ENCODE data around the gene ANO9.
"Not testable (repeated sequence)": the region's sequence is repeated elsewhere in the genome, so short reads cannot be mapped to it uniquely, and the experiment has no call there.

The ANO9 gene

DNA sequence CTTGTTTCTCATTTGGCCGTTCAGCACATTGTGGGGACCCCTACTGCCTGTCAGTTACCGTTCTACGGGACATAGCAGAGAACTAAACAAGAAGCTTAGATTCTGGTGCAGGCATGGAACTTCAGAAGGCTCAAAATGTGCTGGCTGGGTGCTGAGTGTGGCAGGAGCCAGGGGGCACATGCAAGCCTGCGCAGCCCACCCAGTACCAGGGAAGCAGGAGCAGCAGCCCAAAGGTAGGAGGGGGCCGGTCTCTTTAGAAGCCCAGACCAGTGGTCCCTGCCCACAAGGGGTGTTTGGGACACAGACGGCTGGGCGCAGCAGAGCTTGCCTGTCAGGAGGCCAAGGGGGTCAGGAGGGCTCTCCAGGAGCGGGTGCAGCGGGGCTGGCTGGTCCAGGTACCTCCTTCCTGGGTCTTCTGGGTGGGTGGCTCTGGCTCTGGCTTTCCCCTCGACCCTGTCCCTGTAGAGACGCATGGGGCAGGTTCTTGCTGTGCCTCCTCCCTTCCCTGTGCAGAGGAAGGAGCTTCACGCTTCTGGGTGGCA, 10.5 kb upstream of the ANO9 start:
- no peak for DNase-seq (ENCODE audit: low spot score)

DNA sequence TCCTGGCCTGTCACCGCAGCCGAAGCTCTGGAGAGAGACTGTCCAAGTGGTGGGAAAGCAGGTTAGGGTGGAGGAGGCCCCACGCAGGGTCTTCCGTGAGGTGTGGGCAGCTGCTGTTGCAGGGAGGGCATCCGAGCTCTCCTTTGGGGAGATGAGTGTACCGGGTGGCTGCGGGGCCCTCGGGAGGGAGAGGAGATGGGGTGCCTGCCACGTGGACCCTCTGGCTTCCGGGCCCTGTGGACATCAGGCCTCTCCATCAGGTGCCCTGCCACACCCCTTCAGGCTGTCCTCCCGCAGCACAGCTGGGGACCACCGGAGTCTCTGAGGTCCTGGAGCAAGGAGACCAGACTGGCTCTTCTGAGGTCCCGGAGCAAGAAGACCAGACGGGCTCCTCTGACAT, 9.9 kb upstream of the ANO9 start:
- no peak for DNase-seq (ENCODE audit: low spot score)

DNA sequence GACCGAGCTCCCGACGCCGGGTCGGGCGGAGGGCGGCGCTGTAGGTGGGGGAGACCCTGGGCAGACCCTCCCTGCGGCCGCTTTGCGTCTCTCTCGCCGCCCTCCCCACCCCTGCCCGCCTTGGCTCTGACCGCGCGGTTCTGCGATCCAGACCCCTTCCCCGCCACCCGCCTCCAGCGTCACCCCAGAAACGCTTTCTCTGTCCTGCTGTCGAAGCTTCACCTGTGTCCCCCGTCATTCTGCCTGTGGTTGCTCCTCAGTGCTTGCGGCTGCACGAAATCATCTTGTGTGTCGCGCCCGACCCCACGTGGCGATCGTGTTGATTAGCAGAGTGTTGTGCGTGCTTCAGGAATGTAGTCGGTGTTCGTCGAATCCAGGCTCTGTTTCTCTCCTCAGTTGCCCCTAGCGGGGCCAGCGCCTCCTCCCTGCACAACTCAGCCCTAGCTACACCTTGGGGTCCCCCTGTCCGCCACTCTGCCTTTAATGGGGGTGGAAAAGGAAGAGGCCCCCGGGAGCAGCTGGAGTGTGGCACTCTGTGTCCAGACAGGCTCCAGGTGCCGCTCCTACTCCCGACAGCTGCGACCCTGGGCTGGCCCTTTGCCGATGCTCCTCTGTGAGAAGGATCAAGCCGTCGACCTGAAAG, 9.1 kb upstream of the ANO9 start:
- peak; percentile 79 for DNase-seq (ENCODE audit: low spot score)

DNA sequence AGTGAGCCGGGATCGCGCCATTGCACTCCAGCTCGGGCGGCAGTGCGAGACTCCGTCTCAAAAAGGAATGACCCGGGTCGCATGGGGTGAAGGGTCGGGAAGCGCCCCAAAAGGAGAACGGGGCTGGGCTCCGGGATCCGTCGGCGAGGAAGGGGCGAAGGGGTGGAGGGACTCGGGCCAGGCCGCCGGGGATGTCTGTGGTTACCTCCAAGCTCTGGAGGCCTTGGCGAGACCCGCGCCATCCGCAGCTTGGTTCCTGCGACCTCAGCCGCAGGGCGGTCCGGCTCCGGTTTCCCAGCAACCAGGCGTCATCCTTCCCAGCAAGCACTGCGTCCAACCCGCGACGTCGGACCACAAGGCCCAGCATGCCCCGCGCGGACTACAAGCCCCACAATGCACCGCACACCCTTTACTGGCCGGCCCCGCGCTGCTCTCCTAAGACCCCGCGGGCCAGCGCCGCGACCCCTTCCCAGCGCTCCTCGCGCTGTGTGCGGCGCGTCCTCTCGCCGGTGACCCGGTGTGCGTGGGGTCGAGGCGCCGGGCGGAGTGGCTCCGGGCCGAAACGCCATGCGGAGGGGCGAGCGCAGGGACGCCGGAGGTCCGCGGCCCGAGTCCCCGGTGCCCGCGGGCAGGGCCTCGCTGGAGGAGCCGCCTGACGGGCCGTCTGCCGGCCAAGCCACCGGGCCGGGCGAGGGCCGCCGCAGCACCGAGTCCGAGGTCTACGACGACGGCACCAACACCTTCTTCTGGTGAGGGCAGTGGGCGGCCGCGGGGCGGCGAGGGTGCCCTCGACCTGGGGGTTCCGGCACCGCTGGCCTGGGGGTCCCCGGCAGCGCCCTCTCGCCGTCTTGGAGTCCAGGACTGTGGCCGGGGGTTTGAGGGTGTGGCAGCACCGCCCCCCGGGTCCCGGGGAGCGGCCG, 8.3 kb upstream of the ANO9 start, which contains the start of gene PTDSS2:
TSS of gene PTDSS2 (plus strand) at position 391 of the 920 bp plus-strand sequence. CDS start at position 568, 177 bp downstream.
- DNase-seq (ENCODE audit: low spot score), result peak; percentile 97

DNA sequence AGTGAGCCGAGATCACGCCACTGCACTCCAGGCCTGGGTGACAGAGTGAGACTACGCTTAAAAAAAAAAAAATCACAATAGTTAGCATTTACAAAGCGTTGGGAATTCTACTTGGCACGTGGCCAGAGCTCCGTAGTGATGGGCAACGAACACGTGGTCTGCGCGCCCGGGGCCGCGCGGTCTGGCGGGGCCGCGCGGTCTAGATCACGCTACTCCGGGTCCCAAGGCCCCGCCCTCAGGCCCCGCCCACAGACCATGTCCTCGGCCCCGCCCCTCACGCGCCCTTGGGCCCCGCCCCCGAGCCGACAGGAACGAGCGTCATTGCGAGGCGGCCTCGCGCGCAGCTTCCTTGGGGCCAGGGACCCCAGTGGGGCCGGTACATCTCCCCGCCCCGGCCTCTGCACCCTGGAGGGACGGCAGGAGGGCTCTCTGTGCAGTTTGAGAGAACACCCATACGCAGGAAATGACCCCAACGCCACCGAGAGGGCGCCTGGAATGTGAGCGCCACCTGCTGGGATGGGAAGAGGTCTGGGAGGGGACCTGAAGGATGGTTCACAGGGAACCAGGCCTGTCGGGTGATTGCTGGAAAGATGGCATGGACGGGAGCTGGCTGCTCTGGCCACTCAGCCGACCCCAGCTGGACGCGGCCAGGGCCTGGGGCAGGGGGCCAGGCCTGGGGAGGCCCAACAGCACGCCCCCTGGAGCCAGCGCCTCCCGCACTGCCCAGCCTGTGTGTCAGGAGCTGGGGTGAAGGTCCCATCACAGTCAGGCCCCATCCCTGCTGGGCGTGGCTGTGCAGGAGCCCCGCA, 6.3 kb upstream of the ANO9 start:
- peak; percentile 98 for DNase-seq (ENCODE audit: low spot score)

DNA sequence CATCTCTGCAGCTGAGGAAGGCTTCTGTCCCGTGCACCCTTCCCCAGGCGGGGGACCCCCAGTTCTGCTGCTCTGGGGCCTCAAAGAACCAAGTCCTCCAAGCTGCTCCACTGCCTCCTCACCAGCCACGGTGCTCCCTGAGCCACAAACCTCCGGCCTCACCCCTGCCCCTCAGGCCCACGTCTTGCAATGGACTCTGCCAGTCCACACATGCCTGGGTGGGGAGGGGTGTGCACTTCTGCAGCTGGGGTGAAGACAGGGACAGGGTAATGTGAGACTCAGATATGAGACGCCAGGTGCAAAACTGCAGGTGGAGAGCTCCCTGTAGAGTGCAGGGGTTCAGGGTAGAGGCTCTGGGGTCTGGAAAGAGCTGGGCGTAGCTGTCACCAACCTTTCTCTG, 5.1 kb upstream of the ANO9 start:
- no peak for DNase-seq (ENCODE audit: low spot score)

DNA sequence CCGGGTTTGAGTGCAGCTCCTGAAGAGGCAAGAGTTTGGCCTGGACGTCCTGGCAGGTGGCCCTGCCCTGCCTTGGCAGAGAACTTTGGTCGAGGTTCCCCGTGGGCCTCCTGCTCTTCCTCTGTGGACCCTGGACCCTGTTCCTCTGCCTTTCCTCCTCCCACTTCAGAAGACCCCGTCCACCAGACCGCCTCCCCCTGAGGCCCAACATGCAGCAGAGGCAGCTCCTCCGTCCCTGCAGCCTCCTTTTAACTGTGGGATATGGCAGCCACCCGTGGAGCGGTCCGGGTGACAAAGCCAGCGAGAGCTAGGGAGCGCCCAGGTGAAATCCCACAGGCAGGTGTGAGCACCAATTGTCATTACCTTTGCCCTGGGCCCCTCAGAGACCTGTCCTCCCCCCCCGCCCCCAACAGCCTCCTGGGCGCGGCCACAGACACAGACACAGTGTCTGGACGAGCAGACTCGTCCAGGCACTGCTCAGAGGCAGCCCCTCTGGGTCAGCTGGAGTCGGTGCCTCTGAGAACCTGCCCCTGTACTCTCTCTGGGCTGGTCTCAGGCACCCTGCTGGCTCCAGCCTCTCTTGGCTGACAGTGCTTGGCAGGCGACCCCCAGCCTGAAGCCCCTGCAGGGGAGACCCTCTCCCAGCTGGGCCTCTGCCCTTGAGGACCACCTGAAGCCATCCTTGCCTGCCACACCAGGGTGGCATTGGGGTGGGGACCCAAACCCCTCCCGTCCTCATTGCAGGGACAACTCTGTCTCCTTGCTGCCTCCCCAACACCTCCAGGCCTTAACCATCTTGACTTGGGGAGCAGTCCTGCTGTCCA, 4.2 kb upstream of the ANO9 start:
- no peak for DNase-seq (ENCODE audit: low spot score)

DNA sequence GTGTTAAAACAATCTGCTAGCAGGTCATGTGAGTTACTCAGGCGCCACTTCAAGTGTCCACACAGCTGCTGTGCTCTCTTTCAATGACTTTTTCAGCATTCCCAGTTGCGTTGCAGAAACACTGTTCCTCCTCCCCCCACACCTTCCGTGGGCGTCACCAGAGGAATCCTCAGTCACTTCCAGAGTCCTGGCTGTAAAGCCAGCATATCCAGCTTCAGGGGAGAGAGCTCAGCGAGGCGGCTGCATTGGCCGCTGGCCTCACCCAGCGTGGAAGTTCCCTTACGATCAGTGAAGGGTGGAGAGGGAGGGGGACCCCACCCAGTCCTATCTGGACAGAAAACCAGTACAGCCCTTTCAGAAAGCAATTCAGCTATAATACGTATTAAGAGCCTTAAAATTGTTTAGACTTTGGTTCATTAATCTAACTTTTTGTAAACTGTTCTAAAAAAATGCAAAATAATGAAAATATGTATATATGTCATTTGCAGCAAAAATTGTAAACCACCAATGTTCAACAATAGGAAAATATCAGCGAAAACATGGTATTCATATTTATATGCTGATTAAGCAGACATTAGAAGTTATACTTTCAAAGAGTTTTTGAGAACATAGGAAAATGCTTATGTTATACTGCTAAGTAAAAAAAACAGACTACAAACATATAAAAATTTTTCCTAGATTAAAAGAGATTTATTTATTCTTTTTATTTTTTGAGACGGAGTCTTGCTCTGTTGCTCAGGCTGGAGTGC, 2.8 kb upstream of the ANO9 start:
- DNase-seq (ENCODE audit: low spot score), result peak; percentile 73

DNA sequence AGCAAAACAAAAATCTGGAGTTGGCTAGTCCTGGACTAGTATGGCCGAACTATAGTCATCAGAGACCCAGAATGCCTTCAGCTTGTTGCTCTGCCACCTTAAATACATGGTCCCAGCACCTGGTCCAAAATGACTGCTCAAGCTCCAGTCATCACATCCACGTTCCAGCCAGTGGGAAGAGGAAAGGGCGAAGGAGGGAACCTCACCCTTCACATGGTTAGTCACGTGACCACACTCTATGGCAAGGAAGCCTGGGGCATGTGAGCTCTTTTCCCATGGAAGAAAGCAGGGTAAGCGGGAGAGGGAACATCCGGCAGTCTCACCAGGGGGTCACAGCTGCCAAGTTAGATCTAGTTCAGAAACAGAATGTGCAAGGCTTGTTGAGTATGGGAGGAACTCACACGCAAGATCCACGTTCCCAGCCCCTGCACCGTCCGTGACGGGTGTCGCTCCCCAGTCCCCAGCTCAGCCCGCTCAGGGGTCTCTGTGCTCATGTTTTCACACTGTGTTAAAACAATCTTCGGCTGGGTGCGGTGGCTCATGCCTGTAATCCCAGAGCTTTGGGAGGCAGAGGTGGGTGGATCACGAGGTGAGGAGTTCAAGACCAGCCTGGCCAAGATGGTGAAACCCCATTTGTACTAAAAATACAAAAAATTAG, 1.9 kb upstream of the ANO9 start:
- DNase-seq (ENCODE audit: low spot score), result peak; percentile 42

DNA sequence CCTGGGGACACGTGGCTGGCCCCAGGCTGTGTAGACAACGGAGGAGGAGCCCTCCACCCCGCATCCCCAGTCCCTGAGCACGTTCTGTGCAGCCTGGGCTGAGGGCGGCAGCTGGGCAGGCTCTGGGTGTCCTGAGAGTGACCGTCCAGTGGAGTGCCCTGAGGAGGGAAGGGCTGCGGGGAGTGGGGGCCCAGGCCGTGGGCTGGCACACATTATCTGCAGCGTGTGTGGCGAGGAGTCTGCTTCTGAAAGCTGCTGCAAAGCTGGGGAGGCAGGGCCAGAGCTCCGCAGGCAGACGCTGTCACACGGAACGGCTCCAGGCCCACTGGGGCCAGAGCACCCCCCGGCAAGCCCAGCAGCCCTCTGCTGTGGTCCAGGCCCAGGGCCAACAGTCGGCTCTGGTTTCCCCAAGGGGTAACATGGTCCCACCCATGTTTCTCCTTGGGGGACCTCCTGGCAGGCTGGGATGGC, 835 bp upstream of the ANO9 start:
- no peak for DNase-seq (ENCODE audit: low spot score)

DNA sequence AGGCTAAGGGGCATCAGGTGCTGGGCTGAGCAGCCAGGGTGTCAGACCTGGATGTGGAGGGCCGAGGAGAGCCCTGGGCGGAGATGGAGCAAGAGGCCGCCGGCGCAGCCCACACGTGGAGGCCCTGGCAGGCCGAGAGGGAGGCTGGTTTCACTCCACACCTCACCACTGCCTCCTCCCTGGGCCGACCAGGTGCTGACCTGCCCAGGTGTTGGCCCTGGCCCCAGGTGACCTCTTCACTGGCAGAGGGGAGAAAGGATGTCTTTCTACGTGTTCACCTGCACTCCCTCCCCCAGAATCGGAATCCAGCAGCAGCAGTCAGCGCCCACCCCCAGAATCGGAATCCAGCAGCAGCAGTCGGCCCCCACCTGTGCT, 781 bp downstream of the ANO9 start:
- DNase-seq (ENCODE audit: low spot score), result no peak

DNA sequence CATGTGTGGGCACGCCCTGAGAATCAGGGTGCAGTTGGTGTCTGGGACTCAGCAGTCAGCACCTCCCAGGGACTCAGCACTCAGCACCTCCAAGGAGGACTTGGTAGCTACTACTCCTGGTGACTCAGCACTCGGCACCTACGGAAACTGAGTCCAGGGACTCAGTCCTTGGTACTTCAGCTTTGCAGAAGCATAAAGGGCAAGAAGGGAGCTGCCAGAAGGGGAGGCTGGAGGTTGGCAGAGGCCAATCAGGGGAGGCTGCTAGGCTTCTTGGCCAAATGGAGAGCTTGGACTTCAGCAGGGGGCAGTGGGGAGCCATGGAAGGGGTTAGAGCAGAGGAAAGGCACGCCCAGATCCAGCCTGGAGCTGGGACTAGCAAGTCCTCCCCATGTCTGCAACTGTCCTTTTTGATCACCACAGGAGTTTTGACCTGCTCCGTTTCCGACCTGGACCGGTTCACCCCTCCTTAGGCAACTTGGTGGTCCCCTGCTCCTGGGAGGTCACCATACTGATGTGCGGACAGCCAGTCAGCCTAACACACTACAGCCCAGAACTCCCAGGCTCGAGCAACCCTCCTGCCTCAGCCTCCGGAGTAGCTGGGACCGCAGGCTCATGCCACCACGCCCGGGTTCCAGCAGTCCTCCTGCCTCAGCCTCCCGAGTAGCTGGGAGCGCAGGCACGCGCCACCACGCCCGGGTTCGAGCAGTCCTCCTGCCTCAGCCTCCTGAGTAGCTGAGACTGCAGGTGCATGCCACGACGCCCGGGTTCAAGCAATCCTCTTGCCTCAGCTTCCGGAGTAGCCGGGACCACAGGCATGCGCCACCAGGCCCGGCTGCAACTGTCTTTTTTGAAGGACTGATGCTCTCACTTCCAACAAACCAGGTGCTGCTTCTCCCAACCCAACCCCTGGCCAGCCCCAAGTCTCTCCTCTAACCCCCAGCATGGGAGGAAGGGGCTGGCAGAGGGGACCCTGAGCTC, 1.5 kb downstream of the ANO9 start:
- DNase-seq (ENCODE audit: low spot score), result no peak

DNA sequence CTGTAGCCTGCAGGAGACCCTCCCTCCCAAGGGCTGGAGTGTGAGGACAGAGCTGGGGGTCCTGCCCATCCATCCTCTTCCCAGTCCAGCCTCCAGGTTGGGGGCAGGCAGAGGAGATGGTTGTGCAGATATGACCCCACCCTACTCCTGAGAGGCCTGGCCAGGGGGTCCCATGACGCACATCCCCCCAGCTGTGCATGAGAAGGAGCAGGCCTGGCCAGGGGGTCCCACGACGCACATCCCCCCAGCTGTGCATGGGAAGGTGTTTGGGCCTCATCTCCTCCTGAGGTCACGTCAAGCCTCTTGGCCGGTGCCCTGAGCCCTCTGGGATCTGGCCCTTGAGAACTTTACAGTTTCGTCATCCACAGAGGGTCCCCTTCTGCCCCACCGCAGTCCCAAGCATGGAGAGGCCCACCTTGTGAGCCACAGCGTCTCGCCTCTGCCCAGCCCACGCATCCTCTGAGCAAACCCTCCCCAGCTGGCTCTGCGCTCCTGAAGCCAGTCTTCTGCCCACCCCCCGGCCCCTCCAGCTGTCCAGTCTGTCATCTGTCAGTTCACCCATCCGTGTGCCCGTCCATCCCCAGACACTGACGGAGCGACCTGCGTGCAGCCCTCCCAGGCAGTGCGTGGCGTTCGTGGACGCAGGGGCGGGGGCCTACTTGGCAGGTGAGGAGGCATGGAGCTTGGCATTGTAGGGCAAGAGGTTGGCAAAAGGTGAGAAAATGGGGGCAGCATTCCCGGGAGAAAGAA, 2.3 kb downstream of the ANO9 start:
- no peak for DNase-seq (ENCODE audit: low spot score)

DNA sequence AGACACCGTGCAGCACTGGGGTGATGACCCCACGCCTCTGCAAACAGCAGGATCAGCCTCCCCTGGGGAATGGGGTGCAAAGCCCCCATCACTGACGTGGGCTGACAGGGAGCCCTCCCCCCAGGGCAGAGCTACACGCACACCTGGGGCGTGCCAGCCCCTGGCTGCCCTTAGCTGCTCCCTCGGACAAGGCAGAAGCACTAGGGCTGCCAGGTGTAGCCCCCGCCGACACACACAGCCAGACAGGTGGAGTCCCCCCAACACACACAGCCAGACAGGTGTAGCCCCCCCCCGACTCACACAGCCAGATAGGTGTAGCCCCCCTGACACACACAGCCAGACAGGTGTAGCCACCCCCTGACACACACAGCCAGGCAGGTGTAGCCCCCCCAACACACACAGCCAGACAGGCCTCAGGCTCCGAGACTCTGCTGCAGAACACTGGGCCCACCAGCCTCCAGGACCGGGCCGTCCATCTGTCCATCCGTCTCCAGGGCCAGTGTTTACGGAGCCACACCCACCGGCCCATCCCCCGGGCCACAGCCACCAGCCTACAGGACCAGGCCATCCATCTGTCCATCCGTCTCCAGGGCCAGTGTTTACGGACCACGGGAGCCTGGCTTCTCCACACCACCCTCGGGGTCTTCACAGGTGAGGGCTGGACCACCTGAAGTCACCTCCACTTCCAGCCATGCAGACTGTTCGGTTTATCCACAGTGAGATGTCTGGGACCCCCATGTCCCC, 3.5 kb downstream of the ANO9 start:
- no peak for DNase-seq (ENCODE audit: low spot score)

DNA sequence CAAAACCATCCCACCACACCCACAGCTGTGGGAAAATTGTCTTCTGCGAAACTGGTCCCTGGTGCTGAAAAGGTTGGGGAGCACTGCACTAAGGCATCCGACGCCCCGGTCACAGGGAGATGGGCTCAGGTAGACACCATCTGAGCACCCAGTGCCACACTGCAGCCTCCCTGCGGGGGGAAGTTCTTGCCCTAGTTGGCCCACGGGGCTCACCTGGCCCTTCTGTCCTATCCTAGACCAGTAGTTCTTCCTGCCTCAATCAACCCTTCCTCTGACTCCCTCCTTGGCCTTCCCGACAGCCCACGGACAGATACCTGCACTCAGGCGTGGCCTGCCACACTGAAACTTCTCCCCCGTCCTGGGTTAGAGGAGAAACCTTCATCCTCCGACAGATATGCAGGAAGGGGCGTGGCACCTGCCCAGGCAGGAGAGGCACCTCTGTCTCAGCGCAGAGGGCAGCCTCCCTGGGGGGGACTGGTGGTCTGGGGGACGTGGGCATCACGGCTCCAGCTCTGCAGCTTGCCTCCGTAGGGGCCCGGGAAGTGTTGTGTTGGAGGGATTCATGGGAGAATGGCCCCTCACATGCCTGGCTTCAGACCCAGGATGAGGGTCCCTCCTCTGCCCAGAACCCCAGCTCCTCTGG, 4.5 kb downstream of the ANO9 start:
- DNase-seq (ENCODE audit: low spot score), result no peak

DNA sequence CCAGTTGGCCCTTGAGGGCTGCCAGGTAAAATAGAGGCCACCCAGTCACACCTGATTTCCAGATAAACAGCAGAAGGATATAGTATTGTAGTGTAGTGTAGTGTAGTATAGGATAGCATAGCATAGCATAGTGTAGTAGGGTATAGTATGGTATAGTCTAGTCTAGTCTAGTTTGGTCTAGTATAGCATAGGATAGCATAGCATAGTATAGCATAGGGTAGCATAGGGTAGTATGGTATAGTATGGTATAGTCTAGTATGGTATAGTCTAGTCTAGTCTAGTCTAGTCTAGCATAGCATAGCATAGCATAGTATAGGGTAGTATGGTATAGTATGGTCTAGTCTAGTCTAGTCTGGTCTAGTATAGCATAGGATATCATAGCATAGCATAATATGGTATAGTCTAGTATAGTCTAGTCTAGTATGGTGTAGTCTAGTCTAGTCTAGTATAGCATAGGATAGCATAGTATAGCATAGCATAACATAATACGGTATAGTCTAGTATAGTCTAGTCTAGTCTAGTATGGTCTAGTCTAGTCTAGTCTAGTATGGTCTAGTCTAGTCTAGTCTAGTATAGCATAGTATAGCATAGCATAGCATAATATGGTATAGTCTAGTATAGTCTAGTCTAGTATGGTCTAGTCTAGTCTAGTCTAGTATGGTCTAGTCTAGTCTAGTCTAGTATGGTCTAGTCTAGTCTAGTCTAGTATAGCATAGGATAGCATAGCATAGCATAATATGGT, 6.6 kb downstream of the ANO9 start:
- not testable (repeated sequence) for DNase-seq (ENCODE audit: low spot score)
